Transverse colon (tissue), 4 donors: ENCODE measurements around the gene NRCAM. TPM values are rescaled to one million over a fixed set of nuclear protein-coding genes. Genes with fewer than 3 reads are reported as not detected.

Experiments used
- DNase-seq: peaks from one replicate; pipeline ENCODE4 v3.0.0-alpha.2; 2019
- H3K27ac ChIP-seq, 4 donors: fragments of 200-600 bp; sonication (generic); 2 replicates each; pipeline ENCODE4 v1.5.1; 2016 to 2018; ENCODE audit warnings: inconsistent platforms in 4 of 4
- H3K27me3 ChIP-seq: fragments of 200-600 bp; sonication (generic); 2 replicates; pipeline ENCODE4 v1.5.1; 2017; ENCODE audit warnings: inconsistent platforms
- H3K36me3 ChIP-seq, 4 donors: fragments of 200-600 bp; sonication (generic); 2 replicates each; pipeline ENCODE4 v1.5.1; 2017 to 2019; ENCODE audit warnings: inconsistent platforms in 4 of 4
- H3K4me1 ChIP-seq, 4 donors: fragments of 200-600 bp; sonication (generic); 2 replicates each; pipeline ENCODE4 v1.5.1; 2017 to 2020; ENCODE audit warnings: inconsistent platforms in 4 of 4
- H3K4me3 ChIP-seq, 4 donors: fragments of 200-600 bp; sonication (generic); 1 replicate in 1 of 4; 2 replicates in 3 of 4; pipeline versions ENCODE4 v1.5.1 to v1.6.1; 2017 to 2019; ENCODE audit warnings: inconsistent platforms in 4 of 4
- H3K9me3 ChIP-seq, 2 donors: fragments of 200-600 bp; sonication (generic); 2 replicates each; pipeline ENCODE4 v1.5.1; 2017 to 2019; ENCODE audit warnings: inconsistent platforms in 2 of 2
- EP300 ChIP-seq: sonication (generic); formaldehyde crosslinking; IDR thresholded peaks from one replicate; pipeline ENCODE4 v1.6.1; 2017; ENCODE audit warnings: antibody characterized with exemption, low read depth
- POLR2A ChIP-seq: fragments of 450-650 bp; IDR thresholded peaks from one replicate; pipeline ENCODE4 v1.6.1; 2016; ENCODE audit warnings: antibody characterized with exemption, mild to moderate bottlenecking, moderate library complexity
- POLR2AphosphoS5 ChIP-seq, 3 donors: sonication (generic); formaldehyde crosslinking; IDR thresholded peaks; one replicate each; pipeline ENCODE4 v1.6.1; 2016; ENCODE audit warnings: antibody characterized with exemption in 3 of 3
- WGBS, 2 donors: methylation state at CpG; one replicate each; pipeline ENCODE4 v1.1.5; 2018; ENCODE audit warnings: low coverage in 1 of 2; 5-methylcytosine and 5-hydroxymethylcytosine counted together
- in situ Hi-C, 4 donors: fragments of 200-750 bp; cut with MboI; loops; one replicate each; pipeline versions ENCODE4 v1.15.0 to v1.15.1; 2017; ENCODE audit warnings: low sequenced_read_pairs in 3 of 4, low pct_ligation_motif_present in 1 of 4, low pct_unique_long_range_greater_than_20kb in 1 of 4
- intact Hi-C: fragments of 100-400 bp; cut with DNase I; formaldehyde crosslinking; loops from one replicate; pipeline ENCODE4 v1.15.1; 2023; ENCODE audit warnings: low total_unique reads
- total RNA-seq, 4 donors: library from RNA; depleted of rRNA; stranded (reverse); fragments of >200 nt; gene quantifications; one replicate each; pipeline ENCODE4 v1.1.0, GENCODE V29; 2016
- TF ChIP-seq, protein P1 (sequence below), 5 experiments: fragments of 200-600 bp in 3 of 5; fragments of 450-650 bp in 2 of 5; sonication (generic) in 3 of 5; IDR thresholded peaks; 1 replicate in 2 of 5; 2 replicates in 3 of 5; pipeline ENCODE4 v1.5.1; 2016 to 2017; ENCODE audit warnings: antibody characterized with exemption in 5 of 5, inconsistent platforms in 3 of 5, mild to moderate bottlenecking in 2 of 5, moderate library complexity in 1 of 5

The NRCAM gene
- total RNA-seq, 4 donors from 2014 or later, result 0.60 to 2.5 (median 1.8) TPM

- Histone ChIP-seq H3K4me3 (no peak overlapping the region), H3K4me1 (no peaks in the 10 kb centered on the region), H3K27ac (no peak overlapping the region), H3K36me3 (no peaks in the 10 kb centered on the region), H3K9me3 (no peaks in the 10 kb centered on the region), H3K27me3 (no peaks in the 10 kb centered on the region)
- intact Hi-C loops, result no loop called here
- WGBS, 2 donors, result 0 to 48% methylated on average over 1 of the region's 1 CpG
- TF ChIP-seq POLR2AphosphoS5 (IDR thresholded peaks at IDR 0.05), result no peak
- no peak for TF ChIP-seq POLR2A
- TF ChIP-seq, protein P1, sequence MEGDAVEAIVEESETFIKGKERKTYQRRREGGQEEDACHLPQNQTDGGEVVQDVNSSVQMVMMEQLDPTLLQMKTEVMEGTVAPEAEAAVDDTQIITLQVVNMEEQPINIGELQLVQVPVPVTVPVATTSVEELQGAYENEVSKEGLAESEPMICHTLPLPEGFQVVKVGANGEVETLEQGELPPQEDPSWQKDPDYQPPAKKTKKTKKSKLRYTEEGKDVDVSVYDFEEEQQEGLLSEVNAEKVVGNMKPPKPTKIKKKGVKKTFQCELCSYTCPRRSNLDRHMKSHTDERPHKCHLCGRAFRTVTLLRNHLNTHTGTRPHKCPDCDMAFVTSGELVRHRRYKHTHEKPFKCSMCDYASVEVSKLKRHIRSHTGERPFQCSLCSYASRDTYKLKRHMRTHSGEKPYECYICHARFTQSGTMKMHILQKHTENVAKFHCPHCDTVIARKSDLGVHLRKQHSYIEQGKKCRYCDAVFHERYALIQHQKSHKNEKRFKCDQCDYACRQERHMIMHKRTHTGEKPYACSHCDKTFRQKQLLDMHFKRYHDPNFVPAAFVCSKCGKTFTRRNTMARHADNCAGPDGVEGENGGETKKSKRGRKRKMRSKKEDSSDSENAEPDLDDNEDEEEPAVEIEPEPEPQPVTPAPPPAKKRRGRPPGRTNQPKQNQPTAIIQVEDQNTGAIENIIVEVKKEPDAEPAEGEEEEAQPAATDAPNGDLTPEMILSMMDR (IDR thresholded peaks at IDR 0.05), result no peak
- TF ChIP-seq EP300, result no peak
- in situ Hi-C loops, result no loop called here
- no peak for DNase-seq
Measured at GRCh38 chr7:108430664-108431063, 25.6 kb downstream of the NRCAM start.

DNA sequence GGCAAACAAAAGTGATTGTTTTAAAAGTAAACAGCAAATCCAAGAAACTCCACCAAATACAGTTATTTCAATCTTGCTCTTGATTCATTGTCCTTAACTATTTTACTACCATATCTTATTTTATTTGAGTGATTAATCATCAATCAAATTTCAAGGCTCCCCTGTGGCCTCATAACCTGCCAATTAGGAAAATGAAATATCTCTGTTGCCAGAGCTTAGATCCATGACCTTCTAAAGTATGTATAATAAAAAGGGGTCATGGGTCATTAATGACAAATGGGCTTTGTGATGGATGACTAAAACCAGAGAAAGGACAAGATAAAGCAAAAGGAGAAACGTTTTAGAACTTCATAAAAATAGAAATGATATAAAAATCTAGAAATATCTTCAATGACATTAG lies 28.5 kb downstream of the NRCAM start:
- in situ Hi-C loops, result no loop called here
- H3K27me3 ChIP-seq, result no peaks in the 10 kb centered on the region
- intact Hi-C loops, result no loop called here
- DNase-seq, result no peak
- H3K36me3 ChIP-seq, result no peaks in the 10 kb centered on the region
- H3K27ac ChIP-seq, result no peak overlapping the region
- TF ChIP-seq POLR2AphosphoS5 (IDR thresholded peaks at IDR 0.05) (no peak), POLR2A (no peak), EP300 (no peak)
- TF ChIP-seq, protein P1 (IDR thresholded peaks at IDR 0.05), result no peak
- no peak overlapping the region for H3K4me3 ChIP-seq
- no peaks in the 10 kb centered on the region for H3K9me3 ChIP-seq
- 27% methylated on average over 1 of the region's 1 CpG for WGBS, 2 donors
- H3K4me1 ChIP-seq, result no peaks in the 10 kb centered on the region

DNA sequence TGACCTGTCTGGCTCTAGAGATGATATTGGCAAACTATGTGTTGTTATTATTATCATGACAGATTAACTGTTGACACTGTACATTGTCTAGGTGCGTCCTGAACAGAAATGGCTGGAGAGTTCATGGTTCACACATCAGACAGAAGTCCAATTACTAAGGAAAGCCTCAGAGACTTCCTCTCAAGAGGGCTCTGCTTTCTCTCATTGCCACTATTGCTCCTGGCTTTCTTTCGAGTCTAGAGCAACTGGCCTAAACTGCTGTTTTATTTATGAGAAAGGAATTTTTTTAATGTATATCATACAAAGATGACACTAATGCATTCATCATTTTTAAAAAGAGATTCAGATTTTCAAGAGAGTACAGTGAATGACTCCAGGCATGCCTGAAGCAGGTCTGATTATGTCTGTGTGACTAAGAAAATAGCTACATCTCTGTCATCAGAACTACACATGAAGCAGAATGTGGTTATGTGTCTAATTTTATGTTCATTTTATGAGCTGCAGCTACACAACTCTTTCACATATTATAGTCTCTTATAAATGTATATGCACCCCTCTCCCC lies 30.4 kb downstream of the NRCAM start:
- no peaks in the 10 kb centered on the region for H3K36me3 ChIP-seq
- no peaks in the 10 kb centered on the region for H3K4me1 ChIP-seq
- TF ChIP-seq, protein P1 (IDR thresholded peaks at IDR 0.05), result no peak
- TF ChIP-seq POLR2A, result no peak
- TF ChIP-seq POLR2AphosphoS5 (IDR thresholded peaks at IDR 0.05), result no peak
- no peak for TF ChIP-seq EP300
- H3K27me3 ChIP-seq, result no peaks in the 10 kb centered on the region
- intact Hi-C loops (no loop called here), in situ Hi-C loops (no loop called here)
- H3K9me3 ChIP-seq, result no peaks in the 10 kb centered on the region
- H3K4me3 ChIP-seq, result no peak overlapping the region
- 50 to 64% methylated on average over 2 of the region's 2 CpGs for WGBS, 2 donors
- DNase-seq, result no peak
- H3K27ac ChIP-seq, result no peak overlapping the region

GRCh38 chr7:108424013-108424412 lies 32.2 kb downstream of the NRCAM start:
- Histone ChIP-seq H3K36me3 (no peaks in the 10 kb centered on the region), H3K27me3 (no peaks in the 10 kb centered on the region), H3K4me1 (no peaks in the 10 kb centered on the region), H3K4me3 (no peak overlapping the region), H3K9me3 (no peaks in the 10 kb centered on the region), H3K27ac (no peak overlapping the region)
- 72 to 81% methylated on average over 3 to 4 of the region's 4 CpGs for WGBS, 2 donors
- in situ Hi-C loops, result no loop called here
- no peak for TF ChIP-seq EP300
- DNase-seq, result no peak
- intact Hi-C loops, result no loop called here
